Stomach (tissue), 4 donors: Measurements from ENCODE around the gene BIRC7.

Source experiments
- EP300 ChIP-seq: sonication (generic); formaldehyde crosslinking; IDR thresholded peaks from one replicate; pipeline ENCODE4 v1.6.1; 2017; ENCODE audit warnings: antibody characterized with exemption
- POLR2A ChIP-seq, 4 donors: fragments of 450-650 bp; IDR thresholded peaks; one replicate each; pipeline ENCODE4 v1.6.1; 2016; ENCODE audit warnings: antibody characterized with exemption in 4 of 4, control low read depth in 2 of 4, mild to moderate bottlenecking in 1 of 4, moderate library complexity in 1 of 4
- POLR2AphosphoS5 ChIP-seq, 3 donors: sonication (generic); formaldehyde crosslinking; IDR thresholded peaks; one replicate each; pipeline ENCODE4 v1.6.1; 2016; ENCODE audit warnings: antibody characterized with exemption in 3 of 3
- TF ChIP-seq, protein P1 (sequence below), 7 experiments: fragments of 450-650 bp in 4 of 7; fragments of 200-600 bp in 3 of 7; sonication (generic) in 3 of 7; IDR thresholded peaks; one replicate each; pipeline ENCODE4 v1.5.1; 2016 to 2019; ENCODE audit warnings: antibody characterized with exemption in 7 of 7, control low read depth in 2 of 7, mild to moderate bottlenecking in 1 of 7

GRCh38 chr20:63192721-63193120 lies 43.0 kb upstream of the BIRC7 start:
- TF ChIP-seq POLR2A (IDR thresholded peaks at IDR 0.05) (no peak), POLR2AphosphoS5 (IDR thresholded peaks at IDR 0.05) (no peak), EP300 (no peak)
- TF ChIP-seq, protein P1, sequence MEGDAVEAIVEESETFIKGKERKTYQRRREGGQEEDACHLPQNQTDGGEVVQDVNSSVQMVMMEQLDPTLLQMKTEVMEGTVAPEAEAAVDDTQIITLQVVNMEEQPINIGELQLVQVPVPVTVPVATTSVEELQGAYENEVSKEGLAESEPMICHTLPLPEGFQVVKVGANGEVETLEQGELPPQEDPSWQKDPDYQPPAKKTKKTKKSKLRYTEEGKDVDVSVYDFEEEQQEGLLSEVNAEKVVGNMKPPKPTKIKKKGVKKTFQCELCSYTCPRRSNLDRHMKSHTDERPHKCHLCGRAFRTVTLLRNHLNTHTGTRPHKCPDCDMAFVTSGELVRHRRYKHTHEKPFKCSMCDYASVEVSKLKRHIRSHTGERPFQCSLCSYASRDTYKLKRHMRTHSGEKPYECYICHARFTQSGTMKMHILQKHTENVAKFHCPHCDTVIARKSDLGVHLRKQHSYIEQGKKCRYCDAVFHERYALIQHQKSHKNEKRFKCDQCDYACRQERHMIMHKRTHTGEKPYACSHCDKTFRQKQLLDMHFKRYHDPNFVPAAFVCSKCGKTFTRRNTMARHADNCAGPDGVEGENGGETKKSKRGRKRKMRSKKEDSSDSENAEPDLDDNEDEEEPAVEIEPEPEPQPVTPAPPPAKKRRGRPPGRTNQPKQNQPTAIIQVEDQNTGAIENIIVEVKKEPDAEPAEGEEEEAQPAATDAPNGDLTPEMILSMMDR (IDR thresholded peaks at IDR 0.05), result no peak
